Measurements from ENCODE around the gene ABCG1. TPM values are rescaled to one million over a fixed set of nuclear protein-coding genes. Genes with fewer than 3 reads are reported as not detected.

The ABCG1 gene
- polyA plus RNA-seq, 2 of the 4 experiments (the other 2 are of a cell fraction): 2.3 to 5.1 TPM

GRCh38 chr21:42343556-42343955 lies 124.6 kb downstream of the ABCG1 start:
- FAIRE-seq (no peak), DNase-seq (ENCODE audit: low read depth in 1 of 2, low spot score in 1 of 2) (no peak), ATAC-seq (no peak)
- no peak overlapping the region for H3K4me2 ChIP-seq
- POLR2A ChIA-PET: no interaction called here
- no peaks in the 10 kb centered on the region for H3K9me3 ChIP-seq
- WGBS (ENCODE audit: missing lambda C conversion rate): 75% methylated on average over 6 of the region's 6 CpGs
- H3K4me3 ChIP-seq: no peak overlapping the region
- CTCF ChIA-PET: no interaction called here
- no peaks in the 10 kb centered on the region for H3K4me1 ChIP-seq
- no peak for TF ChIP-seq EHMT2 (IDR thresholded peaks at IDR 0.05; ENCODE audit: low read depth)
- TF ChIP-seq NR3C1 (IDR thresholded peaks at IDR 0.05): no peak
- no peak for TF ChIP-seq EP300 (IDR thresholded peaks at IDR 0.05)
- no peak for TF ChIP-seq RAD21 (conservative IDR thresholded peaks at IDR 0.05 in 1 of 2, IDR thresholded peaks at IDR 0.05 in 1 of 2)
- TF ChIP-seq NFE2L2 (conservative IDR thresholded peaks at IDR 0.05; ENCODE audit: low read length): no peak
- TF ChIP-seq SREBF2 (IDR thresholded peaks at IDR 0.05): no peak
- no peak for TF ChIP-seq E2F6 (IDR thresholded peaks at IDR 0.05; ENCODE audit: borderline replicate concordance, low read depth)
- TF ChIP-seq ZC3H11A (IDR thresholded peaks at IDR 0.05): no peak
- TF ChIP-seq ESRRA (IDR thresholded peaks at IDR 0.05; ENCODE audit: borderline replicate concordance, low read length): no peak
- no peak for TF ChIP-seq MAZ (IDR thresholded peaks at IDR 0.05; ENCODE audit: borderline replicate concordance, low read depth, low read length)
- no peak for TF ChIP-seq ZSCAN20 (CRISPR knock-in tag; IDR thresholded peaks at IDR 0.05)
- TF ChIP-seq ZNF302 (CRISPR knock-in tag; IDR thresholded peaks at IDR 0.05): no peak
- no peak for TF ChIP-seq SMC3 (IDR thresholded peaks at IDR 0.05)
- no peak for TF ChIP-seq MAFK (IDR thresholded peaks at IDR 0.05; ENCODE audit: partially characterized antibody)
- H3K27ac ChIP-seq: no peak overlapping the region

GRCh38 chr21:42343963-42344510 lies 125.1 kb downstream of the ABCG1 start:
- Histone ChIP-seq H3K27ac (no peak overlapping the region), H3K9me3 (no peaks in the 10 kb centered on the region), H3K4me2 (no peak overlapping the region), H3K4me1 (no peaks in the 10 kb centered on the region), H3K4me3 (no peak overlapping the region)
- WGBS (ENCODE audit: missing lambda C conversion rate): 75% methylated on average over 7 of the region's 11 CpGs
- DNase-seq (ENCODE audit: low read depth in 1 of 2, low spot score in 1 of 2): no peak
- CTCF ChIA-PET: no interaction called here
- no peak for TF ChIP-seq CHD4 (IDR thresholded peaks at IDR 0.05; ENCODE audit: borderline replicate concordance)
- no peak for TF ChIP-seq RARB (CRISPR knock-in tag; IDR thresholded peaks at IDR 0.05)
- no peak for TF ChIP-seq BHLHE40 (IDR thresholded peaks at IDR 0.05; ENCODE audit: low read depth, low read length)
- TF ChIP-seq ATOH8 (CRISPR knock-in tag; IDR thresholded peaks at IDR 0.05; ENCODE audit: low read depth): no peak
- no peak for FAIRE-seq
- ATAC-seq: no peak
- POLR2A ChIA-PET: no interaction called here

DNA sequence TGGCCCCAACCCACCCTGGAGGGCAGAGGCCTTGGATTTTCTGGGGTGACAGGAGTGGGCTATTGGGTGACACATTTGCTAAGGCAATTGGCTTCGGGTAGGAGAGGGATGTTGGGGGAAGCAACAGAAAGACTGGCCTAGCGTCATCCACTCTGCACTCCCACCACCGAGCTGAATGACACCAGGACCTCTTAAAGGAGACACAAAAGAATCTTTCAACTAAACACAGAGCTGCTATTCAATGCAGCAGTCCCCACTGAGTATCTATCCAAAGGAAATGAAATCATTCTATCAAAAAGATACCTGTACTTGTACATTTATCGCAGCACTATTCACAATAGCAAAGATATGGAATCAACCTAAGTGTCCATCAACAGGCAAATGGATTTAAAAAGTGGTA lies 125.7 kb downstream of the ABCG1 start:
- no peak for FAIRE-seq
- H3K27ac ChIP-seq: no peak overlapping the region
- no peak for DNase-seq (ENCODE audit: low read depth in 1 of 2, low spot score in 1 of 2)
- CTCF ChIA-PET: interaction anchor here (0.9 kb wide), 1 partner anchor 33 kb away, joined by 3 read pairs; no protein-coding TSS in a partner anchor
- H3K9me3 ChIP-seq: no peaks in the 10 kb centered on the region
- H3K4me3 ChIP-seq: no peak overlapping the region
- 72% methylated on average over 4 of the region's 4 CpGs for WGBS (ENCODE audit: missing lambda C conversion rate)
- no peaks in the 10 kb centered on the region for H3K4me1 ChIP-seq
- ATAC-seq: no peak
- POLR2A ChIA-PET: no interaction called here
- H3K4me2 ChIP-seq: no peak overlapping the region
- TF ChIP-seq FOXS1 (CRISPR knock-in tag; IDR thresholded peaks at IDR 0.05): no peak
- TF ChIP-seq CBX2 (IDR thresholded peaks at IDR 0.05; ENCODE audit: borderline replicate concordance, low read depth): no peak
- TF ChIP-seq ZFP36 (IDR thresholded peaks at IDR 0.05; ENCODE audit: borderline replicate concordance, partially characterized antibody): no peak
- TF ChIP-seq EHMT2 (IDR thresholded peaks at IDR 0.05; ENCODE audit: low read depth): no peak
- TF ChIP-seq BHLHE40 (IDR thresholded peaks at IDR 0.05; ENCODE audit: low read depth, low read length): no peak
- no peak for TF ChIP-seq HOXB5 (CRISPR knock-in tag; IDR thresholded peaks at IDR 0.05)
- no peak for TF ChIP-seq JUN (IDR thresholded peaks at IDR 0.05)
- TF ChIP-seq SREBF2 (IDR thresholded peaks at IDR 0.05): no peak
- no peak for TF ChIP-seq EP300 (IDR thresholded peaks at IDR 0.05)
- TF ChIP-seq, protein P1, sequence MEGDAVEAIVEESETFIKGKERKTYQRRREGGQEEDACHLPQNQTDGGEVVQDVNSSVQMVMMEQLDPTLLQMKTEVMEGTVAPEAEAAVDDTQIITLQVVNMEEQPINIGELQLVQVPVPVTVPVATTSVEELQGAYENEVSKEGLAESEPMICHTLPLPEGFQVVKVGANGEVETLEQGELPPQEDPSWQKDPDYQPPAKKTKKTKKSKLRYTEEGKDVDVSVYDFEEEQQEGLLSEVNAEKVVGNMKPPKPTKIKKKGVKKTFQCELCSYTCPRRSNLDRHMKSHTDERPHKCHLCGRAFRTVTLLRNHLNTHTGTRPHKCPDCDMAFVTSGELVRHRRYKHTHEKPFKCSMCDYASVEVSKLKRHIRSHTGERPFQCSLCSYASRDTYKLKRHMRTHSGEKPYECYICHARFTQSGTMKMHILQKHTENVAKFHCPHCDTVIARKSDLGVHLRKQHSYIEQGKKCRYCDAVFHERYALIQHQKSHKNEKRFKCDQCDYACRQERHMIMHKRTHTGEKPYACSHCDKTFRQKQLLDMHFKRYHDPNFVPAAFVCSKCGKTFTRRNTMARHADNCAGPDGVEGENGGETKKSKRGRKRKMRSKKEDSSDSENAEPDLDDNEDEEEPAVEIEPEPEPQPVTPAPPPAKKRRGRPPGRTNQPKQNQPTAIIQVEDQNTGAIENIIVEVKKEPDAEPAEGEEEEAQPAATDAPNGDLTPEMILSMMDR (IDR thresholded peaks at IDR 0.05): no peak
- no peak for TF ChIP-seq CHD2 (IDR thresholded peaks at IDR 0.05; ENCODE audit: low read length, partially characterized antibody)
